Panc1 (cell line): ENCODE data around the gene PTPRK. TPM values are rescaled to one million over a fixed set of nuclear protein-coding genes. Genes with fewer than 3 reads are reported as not detected.

Experiments used
- ATAC-seq: fragments of 200-7000 bp; cut with Tn5 transposase; 2 replicates; pipeline ENCODE4 v1.9.1; 2020; ENCODE audit warnings: mild to moderate bottlenecking, moderate library complexity
- BruUV-seq: library from RNA; stranded (reverse); fragments of 400-500 nt; replicated peaks from 2 replicates; lab custom pipeline; 2021; lab: Mats Ljungman, UMichigan
- CTCF ChIA-PET: fragments of 300-600 bp; sonication (Branson Sonifier 250); formaldehyde crosslinking; loops from one replicate; lab custom pipeline; 2022; ENCODE audit warnings: antibody characterized with exemption; lab: Charles Lee
- POLR2A ChIA-PET: fragments of 300-600 bp; sonication (Branson Sonifier 250); formaldehyde crosslinking; loops from one replicate; lab custom pipeline; 2022; ENCODE audit warnings: antibody characterized with exemption; lab: Charles Lee
- DNase-seq: peaks from one replicate; pipeline ENCODE4 v3.0.0-alpha.2; 2010; ENCODE audit warnings: low read depth, low spot score
- H3K27ac ChIP-seq: 2 replicates; pipeline ENCODE4 v1.5.1; 2011; ENCODE audit warnings: mild to moderate bottlenecking, low read length, inconsistent platforms
- H3K27me3 ChIP-seq: fragments of 200-500 bp; sonication (Bioruptor generic); 2 replicates; pipeline ENCODE4 v1.6.0; 2014; ENCODE audit warnings: low read length, inconsistent platforms; ENCODE audit not compliant: control insufficient read depth, insufficient read depth
- H3K36me3 ChIP-seq: fragments of 200-500 bp; sonication (Bioruptor generic); 2 replicates; pipeline ENCODE4 v1.5.1; 2014; ENCODE audit warnings: inconsistent platforms, mild to moderate bottlenecking, low read length, moderate library complexity; ENCODE audit not compliant: control insufficient read depth, insufficient read depth
- H3K4me1 ChIP-seq: 2 replicates; pipeline ENCODE4 v1.5.1; 2011; ENCODE audit warnings: inconsistent platforms, mild to moderate bottlenecking, low read length, moderate library complexity; ENCODE audit not compliant: control insufficient read depth, insufficient read depth
- H3K4me3 ChIP-seq, 2 experiments: 2 replicates each; pipeline ENCODE4 v1.5.1; 2011 to 2012; ENCODE audit warnings: low read depth in 2 of 2, low read length in 2 of 2, mild to moderate bottlenecking in 2 of 2, inconsistent platforms in 1 of 2, moderate library complexity in 1 of 2
- H3K9me3 ChIP-seq: fragments of 200-500 bp; sonication (Bioruptor generic); 2 replicates; pipeline ENCODE4 v1.5.1; 2014; ENCODE audit warnings: low read depth, mild to moderate bottlenecking, inconsistent platforms, low read length, moderate library complexity; ENCODE audit not compliant: control insufficient read depth, insufficient read depth
- CTCF ChIP-seq: fragments of 450-650 bp; IDR thresholded peaks from 2 replicates; pipeline ENCODE4 v1.5.1; 2017; ENCODE audit warnings: mild to moderate bottlenecking
- POLR2AphosphoS5 ChIP-seq: IDR thresholded peaks from 2 replicates; pipeline ENCODE4 v1.6.1; 2012; ENCODE audit warnings: mild to moderate bottlenecking, low read depth, low read length, moderate library complexity
- REST ChIP-seq, 2 experiments: IDR thresholded peaks; 2 replicates each; pipeline ENCODE4 v1.6.1; 2011 to 2012; ENCODE audit warnings: low read depth in 2 of 2, control low read depth in 1 of 2, low read length in 1 of 2, mild to moderate bottlenecking in 1 of 2, moderate library complexity in 1 of 2; ENCODE audit not compliant: insufficient read depth in 1 of 2
- SIN3A ChIP-seq: IDR thresholded peaks from 2 replicates; pipeline ENCODE4 v1.6.1; 2012; ENCODE audit warnings: low read depth, mild to moderate bottlenecking, low read length, moderate library complexity, borderline replicate concordance; ENCODE audit not compliant: insufficient read depth
- TCF7L2 ChIP-seq: IDR thresholded peaks from 2 replicates; pipeline ENCODE4 v1.6.1; 2011; ENCODE audit warnings: mild to moderate bottlenecking, low read depth, low read length, inconsistent platforms
- in situ Hi-C: cut with HindIII; loops from 2 replicates; pipeline ENCODE4 v1.10.0; 2016; ENCODE audit warnings: low sequenced_read_pairs, low pct_unique_long_range_greater_than_20kb
- intact Hi-C: fragments of 100-400 bp; cut with micrococcal nuclease; formaldehyde crosslinking; loops from one replicate; pipeline ENCODE4 v1.10.0; 2022; ENCODE audit not compliant: unreplicated experiment
- total RNA-seq: library from RNA; stranded (reverse); gene quantifications from one replicate; pipeline ENCODE4 v1.2.1, GENCODE V29; 2021; ENCODE audit not compliant: unreplicated experiment

The PTPRK gene
- total RNA-seq, 1 experiment from 2014 or later = 61.8 TPM

GRCh38 chr6:128339635-128340450 lies 180.6 kb downstream of the PTPRK start:
- H3K9me3 ChIP-seq = no peaks in the 10 kb centered on the region
- POLR2A ChIA-PET = interaction anchor here (0.6 kb wide), 1 partner anchor 1014 kb away, joined by 3 read pairs; no protein-coding TSS in a partner anchor
- CTCF ChIA-PET = no interaction called here
- BruUV-seq = no TSS peak
- TF ChIP-seq CTCF (no peak), REST (IDR thresholded peaks at IDR 0.05; ENCODE audit: insufficient read depth in 1 of 2, low read depth in 2 of 2, low read length in 1 of 2) (no peak), SIN3A (no peak), TCF7L2 (no peak), POLR2AphosphoS5 (no peak)
- H3K36me3 ChIP-seq = no peaks in the 10 kb centered on the region
- H3K27me3 ChIP-seq = no peaks in the 10 kb centered on the region
- in situ Hi-C loops = no loop called here
- H3K4me3 ChIP-seq = no peak overlapping the region
- H3K27ac ChIP-seq = no peak overlapping the region
- ATAC-seq (no peak), DNase-seq (no peak)
- peaks cover 3% of the 10 kb centered on the region; the same call in 1 of the 2 replicates for H3K4me1 ChIP-seq
- intact Hi-C loops = no loop called here

GRCh38 chr6:128337619-128338018 lies 182.8 kb downstream of the PTPRK start:
- DNase-seq (no peak), ATAC-seq (no peak)
- no peak overlapping the region for H3K4me3 ChIP-seq
- H3K4me1 ChIP-seq = peaks cover 3% of the 10 kb centered on the region; the same call in 1 of the 2 replicates
- BruUV-seq = no TSS peak
- TF ChIP-seq TCF7L2 (no peak), REST (IDR thresholded peaks at IDR 0.05; ENCODE audit: insufficient read depth in 1 of 2, low read depth in 2 of 2, low read length in 1 of 2) (no peak), POLR2AphosphoS5 (no peak), CTCF (no peak), SIN3A (no peak)
- H3K27ac ChIP-seq = no peak overlapping the region
- no peaks in the 10 kb centered on the region for H3K9me3 ChIP-seq
- in situ Hi-C loops = no loop called here
- CTCF ChIA-PET = no interaction called here
- intact Hi-C loops = no loop called here
- POLR2A ChIA-PET = no interaction called here
- no peaks in the 10 kb centered on the region for H3K36me3 ChIP-seq
- H3K27me3 ChIP-seq = no peaks in the 10 kb centered on the region
